Activated CD8-positive, alpha-beta memory T cell treated with anti-CD3 and anti-CD28 coated beads for 24 hours (primary cell): ENCODE measurements around the gene MYO1B.

Source experiments
- DNase-seq: peaks from one replicate; pipeline ENCODE4 v3.0.0-alpha.2; 2020

MYO1B gene

DNA sequence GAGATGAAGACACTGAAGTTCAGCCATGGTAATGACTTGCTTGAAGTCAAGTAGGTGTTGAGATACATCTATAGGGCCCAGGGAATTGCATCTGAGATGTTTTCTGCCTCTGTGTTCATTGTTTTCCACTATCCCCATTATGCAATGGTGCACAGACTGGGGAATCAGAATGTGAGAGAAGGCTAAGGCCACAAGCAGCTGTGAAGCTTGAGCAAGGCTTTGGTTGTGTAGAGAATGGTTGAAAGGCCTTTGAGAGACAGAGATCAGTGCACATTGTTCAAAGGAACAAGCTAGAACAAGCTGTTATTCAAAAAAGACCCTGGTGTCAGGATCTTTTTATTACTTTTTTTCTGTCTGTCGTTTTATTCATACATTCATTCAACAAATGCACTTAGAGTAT, 82.3 kb downstream of the MYO1B start:
- no peak for DNase-seq

DNA sequence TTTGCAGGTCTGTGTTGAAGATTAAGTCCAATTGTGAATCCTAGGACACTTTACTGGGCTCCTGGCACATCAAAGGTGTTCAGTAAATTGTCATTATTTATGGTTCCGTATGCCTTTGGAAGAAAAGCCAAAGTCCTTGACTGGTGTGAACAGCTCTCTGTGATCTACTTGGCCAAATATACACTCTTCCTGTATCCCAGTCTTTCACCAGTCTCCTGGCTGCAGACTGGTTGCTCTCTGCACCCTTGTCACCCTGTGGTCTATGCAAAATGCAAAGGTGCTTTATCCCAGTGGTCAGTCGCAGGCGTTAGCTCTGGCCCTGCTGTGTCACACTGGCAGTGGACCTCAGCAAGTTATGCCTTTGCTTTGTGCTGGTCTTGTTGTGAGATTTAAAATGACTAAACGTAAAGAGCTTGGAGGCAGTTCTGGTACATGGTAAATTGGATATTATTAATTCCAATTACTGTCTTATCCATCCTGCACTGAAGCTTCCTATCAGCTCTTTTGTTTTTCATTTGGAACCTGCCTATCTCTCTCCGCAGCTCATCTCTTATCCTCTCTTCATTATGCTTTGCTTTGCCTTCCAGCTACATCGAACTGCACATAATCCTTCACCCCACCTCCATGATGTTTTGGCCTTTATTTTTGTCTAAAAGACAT, 83.1 kb downstream of the MYO1B start:
- DNase-seq, result no peak

DNA sequence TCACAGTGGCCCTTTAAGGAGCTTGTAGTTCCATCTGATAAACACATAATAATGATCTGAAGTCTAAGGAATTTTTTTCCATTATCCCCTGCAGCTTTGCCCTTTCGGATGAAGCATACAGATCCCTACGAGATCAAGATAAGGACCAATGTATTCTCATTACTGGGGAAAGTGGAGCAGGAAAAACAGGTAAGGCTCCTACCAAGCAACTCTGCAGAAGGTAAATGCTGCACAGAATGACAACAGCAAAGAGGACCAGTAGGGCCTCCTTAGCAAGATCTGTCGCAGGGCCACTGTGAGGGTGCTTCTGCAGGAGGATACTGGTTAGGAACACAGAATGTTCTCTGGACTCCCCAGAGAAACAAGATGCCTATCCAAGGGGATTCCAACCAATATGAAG, 84.6 kb downstream of the MYO1B start:
- no peak for DNase-seq

DNA sequence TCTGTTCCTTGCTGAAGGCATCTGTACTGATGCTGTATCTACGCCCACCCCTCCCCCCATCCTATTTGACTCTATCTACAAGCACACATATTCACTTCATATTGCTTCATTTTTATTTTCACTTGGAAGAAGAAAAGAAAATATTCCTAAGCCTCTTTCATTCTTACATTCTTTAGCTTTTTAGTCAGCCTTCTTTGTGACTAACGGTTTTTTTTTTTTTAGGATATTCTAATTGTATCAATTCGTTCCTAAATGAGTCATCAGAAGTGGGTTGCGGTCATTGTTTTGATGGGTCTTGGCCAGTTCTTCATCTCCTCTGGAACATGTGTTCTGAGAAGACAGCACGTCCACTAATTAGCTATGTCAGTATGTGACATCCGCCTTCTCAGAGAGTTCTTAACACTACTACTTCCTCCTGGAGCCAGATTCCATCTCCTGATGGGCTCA, 88.7 kb downstream of the MYO1B start:
- DNase-seq, result no peak

DNA sequence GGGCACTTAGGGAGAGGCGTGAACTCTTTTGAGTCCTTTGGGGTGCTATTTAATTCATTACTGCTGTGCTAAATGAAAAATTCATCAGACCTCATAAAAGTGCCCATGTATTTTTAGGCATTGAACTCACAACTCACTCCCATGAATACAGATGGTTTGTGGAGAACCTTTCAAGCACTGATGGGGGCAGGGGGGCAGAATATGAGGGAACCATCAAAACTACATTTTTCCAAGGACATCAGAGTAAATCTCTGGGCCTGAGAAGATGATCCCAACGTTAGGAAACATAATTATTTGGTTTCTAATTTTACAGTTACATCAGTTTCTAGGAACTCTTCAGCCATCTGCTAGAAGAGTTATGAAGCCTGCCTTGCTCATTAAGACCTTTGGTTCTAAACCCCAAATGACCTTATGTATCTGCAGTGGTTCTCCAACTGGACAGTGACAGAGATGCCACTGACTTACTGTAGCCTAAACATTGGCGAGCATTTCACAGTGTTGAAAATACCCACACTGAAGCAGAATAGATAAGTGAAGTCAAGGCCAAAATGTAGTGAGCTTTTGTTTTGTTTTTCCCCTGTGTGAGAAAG, 90.8 kb downstream of the MYO1B start:
- DNase-seq, result no peak

DNA sequence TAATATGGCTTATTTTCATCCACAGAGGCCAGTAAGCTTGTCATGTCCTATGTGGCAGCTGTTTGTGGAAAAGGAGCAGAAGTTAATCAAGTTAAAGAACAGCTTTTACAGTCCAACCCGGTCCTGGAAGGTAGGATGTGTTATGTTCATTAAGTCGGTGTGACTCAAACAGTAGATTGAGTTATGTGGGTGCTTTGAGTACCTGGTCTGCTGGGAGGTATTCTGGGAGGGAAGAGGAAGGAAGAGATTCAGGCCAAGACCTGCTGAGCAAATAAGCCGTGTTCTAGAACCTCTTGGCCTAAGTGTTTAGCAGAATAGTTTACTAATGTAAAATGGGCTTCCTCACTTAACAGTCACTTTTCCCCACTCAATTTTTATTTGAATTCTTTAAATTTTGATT, 96.2 kb downstream of the MYO1B start:
- no peak for DNase-seq

DNA sequence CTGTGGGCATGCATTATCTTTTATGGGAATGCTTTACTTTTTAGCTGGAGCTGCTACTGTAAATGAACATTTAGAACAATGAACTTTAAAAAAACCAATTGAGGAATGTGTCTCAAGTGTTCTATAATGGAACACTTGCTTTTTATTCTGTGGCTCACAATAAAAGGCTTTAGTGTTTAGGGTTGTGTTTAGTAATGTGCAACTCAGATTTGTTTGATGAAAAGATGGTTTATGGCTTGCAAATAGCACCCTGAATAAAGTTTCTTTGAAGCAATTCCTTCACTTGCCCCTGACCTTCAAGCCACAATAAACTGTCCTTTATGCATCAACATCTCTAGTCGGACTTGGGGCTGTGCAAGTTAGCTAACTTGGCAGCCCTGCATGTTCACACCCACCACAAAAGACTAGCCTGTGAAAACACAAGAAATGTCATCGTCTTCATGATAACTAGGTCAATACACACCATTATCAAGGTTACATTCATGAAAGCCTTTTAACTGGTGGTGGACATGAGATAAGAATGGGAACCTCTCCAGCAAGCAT, 98.7 kb downstream of the MYO1B start:
- DNase-seq, result no peak

DNA sequence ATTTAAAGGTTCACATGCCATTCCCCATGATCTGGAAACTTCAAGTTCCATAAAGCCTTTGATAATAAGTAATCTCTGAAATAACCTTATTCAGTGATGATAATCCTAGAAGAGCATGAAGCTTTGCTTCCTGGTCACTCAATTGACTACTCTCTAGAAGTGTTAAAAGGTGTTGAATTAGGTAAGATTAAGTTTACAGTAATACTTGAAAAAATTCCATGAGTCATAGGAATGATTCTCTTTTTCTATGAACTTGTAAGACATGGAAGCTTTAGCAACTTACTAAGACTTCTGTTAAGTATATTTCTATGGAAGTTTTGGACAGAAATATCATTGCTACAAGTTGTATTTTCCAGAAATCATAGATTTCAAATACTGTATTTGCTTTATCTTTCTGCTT, 100.6 kb downstream of the MYO1B start:
- DNase-seq, result no peak

DNA sequence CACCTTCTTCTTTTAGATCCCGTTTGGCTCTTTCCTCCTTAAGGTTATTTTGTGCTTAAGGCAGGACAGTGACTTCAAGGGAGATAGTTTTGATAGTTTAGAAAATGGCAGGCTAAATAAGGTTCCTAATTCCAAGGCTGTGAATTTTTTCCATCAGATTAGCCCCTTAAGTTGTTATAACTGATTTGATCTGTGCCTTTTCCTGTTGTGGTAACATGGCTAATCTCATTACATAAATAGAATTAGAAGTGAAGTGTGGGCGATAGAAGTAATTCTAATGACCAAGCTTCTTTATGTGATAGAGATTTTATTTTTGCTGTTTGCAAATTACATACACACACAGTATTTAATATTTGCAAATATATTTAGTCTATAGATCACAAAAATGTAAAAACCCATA, 102.0 kb downstream of the MYO1B start:
- no peak for DNase-seq

DNA sequence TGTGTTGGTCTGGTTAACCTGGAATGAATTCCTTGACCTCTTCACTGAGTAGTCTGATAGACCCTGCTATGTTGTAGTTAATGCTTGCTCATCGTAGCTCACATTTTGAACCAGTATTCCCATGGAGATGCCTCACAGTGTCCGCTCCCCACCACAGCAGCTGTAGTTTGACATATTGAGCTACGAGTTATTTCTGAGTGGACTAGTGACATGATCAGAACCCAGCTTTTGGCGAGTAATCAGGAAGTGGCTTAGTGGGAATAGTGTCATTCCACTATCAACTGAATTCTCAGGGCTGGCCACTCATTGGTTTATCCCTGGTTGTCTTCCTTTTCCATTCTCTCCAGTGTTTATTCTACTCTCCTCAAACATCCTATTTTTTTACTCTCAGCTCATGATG, 102.7 kb downstream of the MYO1B start:
- DNase-seq, result no peak

DNA sequence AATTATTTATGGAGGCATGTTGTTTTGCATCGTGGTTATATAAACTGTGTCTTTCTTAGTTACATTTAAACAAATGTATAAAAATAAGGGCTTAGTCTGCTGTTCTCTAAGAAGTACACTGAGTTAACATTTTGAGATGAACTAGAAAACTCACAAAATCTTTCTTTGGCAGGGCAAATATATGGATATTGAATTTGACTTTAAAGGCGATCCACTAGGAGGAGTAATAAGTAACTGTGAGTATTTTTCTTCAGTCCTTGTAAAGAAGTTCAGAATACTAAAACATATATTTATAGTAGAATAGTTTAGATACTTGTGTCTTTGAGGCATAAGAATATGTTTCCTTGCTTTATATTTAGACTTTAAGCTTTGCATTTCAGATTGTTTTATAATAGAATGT, 104.8 kb downstream of the MYO1B start:
- no peak for DNase-seq

DNA sequence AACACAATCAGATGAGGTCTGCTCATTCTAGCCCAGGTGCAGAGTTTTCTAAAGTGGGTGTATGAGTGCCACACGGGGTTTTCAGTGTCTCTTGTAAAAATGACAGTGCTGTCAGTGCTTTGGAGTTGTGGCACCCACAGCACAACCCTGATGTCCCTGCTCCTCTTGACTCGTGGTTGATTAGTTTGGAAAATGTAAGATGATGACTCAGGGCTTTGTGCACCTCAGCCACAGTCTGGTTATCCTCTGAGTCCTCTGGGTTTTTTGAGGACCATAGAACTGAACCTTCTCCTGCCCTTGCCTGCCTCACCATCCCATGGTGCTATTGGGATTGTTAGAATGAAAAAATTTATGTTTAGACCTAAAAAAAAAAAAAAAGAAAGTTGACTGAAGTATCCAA, 105.6 kb downstream of the MYO1B start:
- DNase-seq, result no peak

DNA sequence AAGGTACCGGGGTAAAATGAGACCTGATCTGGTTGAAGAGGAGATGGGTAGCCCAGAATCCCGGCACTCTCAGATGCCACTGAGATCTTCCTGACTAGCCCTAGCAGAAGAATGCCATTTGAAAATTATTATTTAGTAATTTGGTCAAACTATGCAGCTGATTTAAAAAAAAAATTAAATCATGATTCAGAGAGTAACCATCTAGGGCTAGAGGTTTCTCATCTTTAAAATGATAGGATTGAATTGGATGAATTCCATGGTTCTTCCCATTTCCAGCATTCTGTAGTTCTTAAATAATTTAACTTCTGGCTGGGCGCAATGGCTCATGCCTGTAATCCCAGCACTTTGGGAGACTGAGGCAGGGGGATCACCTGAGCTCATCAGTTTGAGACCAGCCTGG, 106.1 kb downstream of the MYO1B start:
- no peak for DNase-seq

DNA sequence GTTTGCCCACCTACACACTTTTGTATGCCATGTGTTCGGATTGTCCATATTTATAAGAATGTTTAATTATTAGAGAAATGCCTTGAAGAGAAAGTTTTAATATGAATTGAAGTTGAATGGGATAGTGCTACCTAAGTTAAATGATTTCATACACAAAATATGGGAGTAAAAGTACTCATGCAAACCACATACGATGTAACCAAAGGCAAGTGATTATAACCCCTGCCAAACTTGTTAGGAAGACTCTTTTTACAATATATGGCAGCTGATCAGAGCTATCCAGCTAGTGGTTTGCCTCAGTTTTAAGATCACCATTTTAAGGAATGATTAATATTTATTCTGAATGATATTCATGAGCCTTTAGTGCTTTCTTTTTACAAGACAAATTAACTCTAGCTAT, 106.7 kb downstream of the MYO1B start:
- no peak for DNase-seq

DNA sequence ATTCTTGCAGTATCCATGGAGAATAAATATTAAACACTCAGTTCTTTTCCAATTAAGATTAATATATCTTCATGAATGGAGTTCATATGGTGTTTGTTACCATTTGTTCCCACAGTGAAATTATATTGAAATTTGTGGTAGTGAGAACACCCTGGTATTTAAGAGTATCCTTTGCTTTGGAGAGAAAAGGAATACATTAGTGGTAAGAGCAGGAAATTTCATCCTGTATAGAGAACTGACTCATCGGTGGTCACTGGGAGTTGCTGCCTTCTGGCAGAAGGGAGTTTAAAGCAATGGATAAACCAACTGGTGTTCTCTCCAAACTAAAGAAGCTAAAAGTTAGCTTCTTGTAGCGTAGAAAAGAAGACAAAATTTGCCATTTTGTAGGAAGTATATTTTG, 107.3 kb downstream of the MYO1B start:
- DNase-seq, result no peak

DNA sequence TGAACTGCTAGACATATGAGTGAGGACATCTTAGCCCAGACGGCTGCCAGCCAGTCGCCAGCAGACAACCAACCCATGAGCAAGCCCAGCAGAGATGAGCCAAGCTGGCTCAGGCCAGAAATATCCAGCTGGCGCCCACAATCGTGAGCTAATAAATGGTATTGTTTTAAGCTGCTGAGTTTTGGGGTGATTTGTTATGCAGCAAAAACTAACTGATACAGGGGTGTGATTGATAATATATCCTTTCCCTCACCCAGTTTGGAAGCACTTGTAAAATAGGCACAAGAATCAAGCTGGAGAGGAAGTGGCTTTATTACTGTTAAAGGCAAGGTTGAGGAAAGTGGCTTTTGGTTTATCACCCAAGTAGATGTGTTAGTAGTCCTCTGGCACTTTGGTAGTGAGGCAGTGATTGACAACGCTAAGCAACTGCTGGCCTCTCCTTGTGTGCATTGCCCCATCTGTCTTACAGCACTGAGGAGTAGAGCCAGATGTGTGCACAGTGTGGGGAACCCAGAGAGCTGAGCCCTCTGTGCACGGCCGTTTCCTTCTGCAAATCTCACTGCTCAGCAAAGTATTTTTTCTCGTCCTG, 110.1 kb downstream of the MYO1B start:
- DNase-seq, result no peak

DNA sequence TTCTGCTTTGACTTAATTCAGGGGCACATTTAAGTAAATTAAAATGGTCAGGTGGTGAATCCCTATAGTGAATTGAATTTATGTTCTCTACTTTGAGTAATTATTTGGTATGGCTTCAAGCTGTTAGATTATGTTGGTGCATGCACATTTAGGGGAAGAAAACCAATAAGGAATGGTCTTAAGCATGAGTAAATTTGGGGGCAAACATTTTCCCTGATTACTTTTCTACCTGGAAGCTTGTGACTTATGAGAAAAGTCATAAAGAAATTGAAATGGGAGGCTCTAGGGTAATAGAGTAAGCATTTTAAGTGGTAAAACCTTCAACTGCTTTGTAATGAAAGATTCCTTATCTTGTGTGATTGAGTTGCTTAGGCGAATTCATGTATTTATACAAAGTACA, 112.5 kb downstream of the MYO1B start:
- DNase-seq, result no peak

DNA sequence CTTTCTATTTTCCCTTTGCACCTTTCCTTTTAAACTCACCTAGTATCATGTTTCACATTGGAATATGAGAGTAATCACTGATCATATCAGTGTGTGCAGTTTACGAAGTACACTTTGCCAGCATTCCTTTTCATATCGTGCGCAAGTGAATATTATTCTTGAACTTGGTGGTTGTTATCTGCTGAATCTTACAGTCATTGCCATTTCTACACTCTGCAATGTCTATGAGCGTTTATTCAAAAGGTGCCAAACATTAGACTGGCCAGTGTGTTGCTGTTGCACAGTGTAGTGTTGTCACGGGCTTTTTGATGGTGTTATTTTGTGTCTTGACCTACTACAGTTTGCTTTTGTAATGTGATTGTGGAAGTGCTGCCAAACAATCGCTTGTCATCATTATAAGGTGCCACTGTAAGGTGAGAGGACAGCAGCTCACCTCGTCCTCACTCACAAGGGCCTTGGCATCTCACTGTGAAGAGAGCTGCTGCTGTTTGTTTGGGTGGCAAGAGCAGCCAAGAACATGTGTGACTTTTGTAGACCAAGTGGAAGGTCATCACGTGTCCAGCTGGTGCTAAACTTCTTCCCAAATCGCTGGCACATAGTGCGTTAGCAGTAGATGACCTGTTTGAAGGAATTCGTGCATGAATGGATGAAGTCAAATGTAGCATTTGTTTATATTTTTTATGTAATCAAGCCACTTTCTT, 113.3 kb downstream of the MYO1B start:
- DNase-seq, result no peak

DNA sequence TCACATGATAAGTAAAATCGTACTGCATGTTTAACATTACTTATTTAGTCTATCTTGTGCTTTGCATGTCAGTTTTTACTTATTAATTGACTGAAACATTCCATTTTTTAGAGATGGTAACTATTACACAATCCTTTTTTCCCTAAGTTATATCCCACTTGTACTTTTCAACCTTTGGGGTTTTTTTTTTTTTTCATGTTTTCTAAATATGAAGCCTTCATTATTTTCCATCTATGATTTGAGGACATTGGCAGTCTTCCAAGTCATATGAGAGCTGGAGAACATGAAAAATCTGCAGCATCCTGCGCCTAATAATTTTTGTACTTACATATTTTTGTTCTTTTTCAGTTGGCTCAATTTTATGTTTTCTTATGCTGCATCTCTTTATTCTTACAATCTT, 113.9 kb downstream of the MYO1B start:
- DNase-seq, result no peak

DNA sequence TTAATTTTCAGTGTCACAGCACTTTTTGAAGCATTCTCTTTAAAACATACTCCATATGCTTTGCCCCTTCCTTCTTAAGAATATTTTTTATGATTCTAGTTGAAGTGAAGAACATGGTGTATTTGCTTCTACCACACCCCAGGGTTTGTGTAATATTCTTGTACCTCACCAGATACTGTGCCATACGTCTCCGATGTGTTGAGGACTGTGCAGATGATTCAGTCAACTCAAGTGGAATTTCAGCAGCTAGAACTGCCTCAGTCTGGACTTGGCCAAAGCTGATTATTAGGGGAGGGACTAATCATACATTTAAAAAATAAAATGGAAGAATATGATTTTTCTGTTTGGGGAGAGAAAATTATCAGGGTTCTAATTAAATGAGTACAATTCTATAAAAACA, 115.7 kb downstream of the MYO1B start:
- no peak for DNase-seq

DNA sequence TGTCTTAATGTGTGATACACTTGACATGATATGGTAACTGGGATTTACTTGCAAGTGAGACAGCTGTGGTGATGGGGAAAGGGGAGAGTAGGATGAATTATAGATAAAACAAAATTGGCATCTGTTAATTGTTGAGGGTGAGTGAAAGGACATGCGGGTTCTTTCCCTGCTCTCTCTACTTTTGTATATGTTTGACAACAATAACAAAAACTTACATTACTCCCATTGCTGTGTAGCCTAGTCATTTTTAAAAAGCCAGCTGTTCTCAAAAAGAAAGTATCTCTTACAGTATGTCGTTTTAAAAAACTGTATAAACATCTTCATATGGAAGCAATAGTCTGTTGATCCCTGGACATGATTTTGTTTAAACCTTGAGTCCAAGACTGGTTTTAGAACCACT, 117.6 kb downstream of the MYO1B start:
- no peak for DNase-seq

DNA sequence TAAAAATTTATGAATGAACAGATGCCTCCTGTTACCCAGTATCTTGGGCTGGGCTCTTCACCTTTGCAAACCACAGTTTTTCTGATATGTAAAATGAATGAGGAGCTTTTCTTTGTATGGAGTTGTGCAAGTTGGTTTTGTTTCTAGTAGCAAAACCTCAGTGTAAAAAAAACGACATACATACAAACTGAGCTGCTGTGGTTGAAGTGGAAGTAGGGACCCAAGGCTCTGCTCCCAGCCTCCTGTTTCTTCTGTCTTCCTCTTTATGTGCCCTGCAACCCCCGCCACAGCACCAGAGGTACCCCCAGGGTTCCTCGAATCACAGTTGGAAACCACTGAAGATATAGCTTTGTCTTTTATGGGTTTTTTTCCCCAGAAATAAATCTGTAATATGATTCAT, 118.1 kb downstream of the MYO1B start:
- no peak for DNase-seq

DNA sequence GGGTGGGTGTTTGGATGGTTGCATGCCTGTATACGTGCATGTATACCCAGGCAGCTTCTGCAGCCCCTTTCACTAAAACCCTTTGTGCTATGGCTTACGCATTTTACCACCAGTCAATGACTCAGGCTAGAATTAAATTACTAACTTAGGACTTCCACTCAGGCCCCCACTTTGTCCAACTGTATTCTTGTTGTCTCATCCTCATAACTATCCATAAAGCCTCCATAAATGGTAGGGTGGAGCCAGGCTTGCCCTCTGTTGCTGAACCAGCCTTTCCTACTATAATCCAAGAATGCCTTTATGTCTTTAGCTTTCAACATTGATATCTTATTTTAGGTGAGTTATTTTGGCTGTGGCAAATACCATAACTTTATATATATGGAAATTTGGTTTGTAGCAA, 119.9 kb downstream of the MYO1B start:
- DNase-seq, result no peak

DNA sequence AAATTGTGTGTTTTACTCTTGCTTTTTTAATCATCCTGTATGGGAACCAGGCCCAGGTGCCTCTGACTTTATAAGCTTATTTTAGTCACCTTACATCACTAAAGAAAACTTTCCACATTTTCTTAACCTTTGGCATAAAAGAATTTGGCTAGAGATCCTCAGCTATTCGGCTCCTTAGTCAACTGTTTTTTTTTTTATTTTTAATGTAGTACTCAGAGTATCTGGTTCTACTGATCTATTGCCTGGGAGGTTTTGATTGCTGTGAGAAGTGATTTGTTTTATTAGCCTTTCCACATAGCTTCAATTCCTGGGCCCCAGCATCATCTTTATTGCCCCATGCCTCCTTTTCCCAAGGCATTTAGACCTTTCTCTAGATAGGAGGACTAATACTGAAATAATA, 121.0 kb downstream of the MYO1B start:
- no peak for DNase-seq
